Subcutaneous adipose tissue (tissue), 4 donors: ENCODE results near the gene CAD. TPM values are rescaled to one million over a fixed set of nuclear protein-coding genes. Genes with fewer than 3 reads are reported as not detected.

Experiments
- CTCF ChIP-seq: fragments of 450-650 bp; IDR thresholded peaks from one replicate; pipeline ENCODE4 v1.5.1; 2016; ENCODE audit warnings: low read depth, mild to moderate bottlenecking, control low read depth, antibody characterized with exemption, moderate library complexity
- total RNA-seq, 4 donors: library from RNA; depleted of rRNA; stranded (reverse); fragments of >200 nt; gene quantifications; one replicate each; pipeline ENCODE4 v1.1.0, GENCODE V29; 2016

The CAD gene
- total RNA-seq, 4 donors from 2014 or later = 10.2 to 17.3 (median 13.9) TPM

GRCh38 chr2:27263287-27264252 is 46.4 kb downstream of the CAD start:
- TF ChIP-seq CTCF = no peak

- TF ChIP-seq CTCF = no peak
These were observed 47.1 kb downstream of the CAD start for GRCh38 chr2:27264253-27264752.

GRCh38 chr2:27264753-27265535 is 47.8 kb downstream of the CAD start:
- TF ChIP-seq CTCF = no peak

GRCh38 chr2:27265536-27265870 is 48.3 kb downstream of the CAD start:
- no peak for TF ChIP-seq CTCF

- no peak for TF ChIP-seq CTCF
These were observed 53.0 kb downstream of the CAD start for GRCh38 chr2:27270131-27270530.

GRCh38 chr2:27270670-27271069 is 53.5 kb downstream of the CAD start:
- TF ChIP-seq CTCF = no peak
